HL-60 (cell line): ENCODE measurements around the gene TMEM215.

Experiments used
- DNase-seq, 2 experiments: peaks; one replicate each; pipeline ENCODE4 v3.0.0-alpha.2; 2010 to 2020; ENCODE audit warnings: low read depth in 1 of 2, low spot score in 1 of 2
- H3K27ac ChIP-seq: fragments of 250-450 bp; sonication (Bioruptor Pico); replicated peaks from 2 replicates; pipeline ENCODE4 v1.5.1; 2020; ENCODE audit warnings: mild to moderate bottlenecking, moderate library complexity
- H3K27me3 ChIP-seq: fragments of 250-450 bp; sonication (Bioruptor Pico); 2 replicates; pipeline ENCODE4 v1.5.1; 2021; ENCODE audit warnings: mild to moderate bottlenecking, moderate library complexity; ENCODE audit not compliant: insufficient read depth, poor library complexity, severe bottlenecking
- H3K4me3 ChIP-seq: replicated peaks from 2 replicates; pipeline ENCODE4 v1.5.1; 2011; ENCODE audit warnings: mild to moderate bottlenecking, control low read depth, low read length; ENCODE audit not compliant: insufficient read depth
- CTCF ChIP-seq: IDR thresholded peaks from one replicate; pipeline ENCODE4 v1.5.1; 2011; ENCODE audit warnings: low read length, control low read depth, inconsistent platforms; ENCODE audit not compliant: insufficient read depth
- GABPA ChIP-seq: IDR thresholded peaks from 2 replicates; pipeline ENCODE4 v1.6.1; 2012; ENCODE audit warnings: low read depth
- POLR2AphosphoS5 ChIP-seq: IDR thresholded peaks from 2 replicates; pipeline ENCODE4 v1.6.1; 2012; ENCODE audit warnings: low read depth
- REST ChIP-seq: IDR thresholded peaks from 2 replicates; pipeline ENCODE4 v1.6.1; 2012; ENCODE audit warnings: low read depth; ENCODE audit not compliant: insufficient replicate concordance
- SPI1 ChIP-seq: IDR thresholded peaks from 2 replicates; pipeline ENCODE4 v1.6.1; 2012; ENCODE audit warnings: low read depth, mild to moderate bottlenecking, borderline replicate concordance

The TMEM215 gene

GRCh38 chr9:32738501-32739172 is 44.7 kb upstream of the TMEM215 start:
- no peak for TF ChIP-seq REST
- no peak for TF ChIP-seq CTCF
- no peak for TF ChIP-seq GABPA
- no peak for TF ChIP-seq SPI1
- no peak for TF ChIP-seq POLR2AphosphoS5
- peaks cover 2% of the 10 kb centered on the region for H3K27me3 ChIP-seq
- no peak overlapping the region for H3K27ac ChIP-seq
- DNase-seq, result no peak
- H3K4me3 ChIP-seq, result no peak overlapping the region

- DNase-seq, result no peak
- TF ChIP-seq SPI1, result no peak
- H3K27me3 ChIP-seq, result no peaks in the 10 kb centered on the region
- H3K27ac ChIP-seq, result no peak overlapping the region
- H3K4me3 ChIP-seq, result no peak overlapping the region
Measured at GRCh38 chr9:32741706-32742105, 41.6 kb upstream of the TMEM215 start.

GRCh38 chr9:32742296-32742695 is 41.0 kb upstream of the TMEM215 start:
- no peak for DNase-seq
- Histone ChIP-seq H3K27ac (no peak overlapping the region), H3K27me3 (no peaks in the 10 kb centered on the region), H3K4me3 (no peak overlapping the region)
- TF ChIP-seq CTCF (no peak), REST (no peak), POLR2AphosphoS5 (no peak), SPI1 (no peak), GABPA (no peak)

- Histone ChIP-seq H3K27ac (no peak overlapping the region), H3K27me3 (no peaks in the 10 kb centered on the region), H3K4me3 (no peak overlapping the region)
- TF ChIP-seq GABPA, result no peak
- no peak for TF ChIP-seq CTCF
- TF ChIP-seq REST, result no peak
- no peak for TF ChIP-seq POLR2AphosphoS5
- no peak for TF ChIP-seq SPI1
- no peak for DNase-seq
Measured at GRCh38 chr9:32748013-32748412, 35.3 kb upstream of the TMEM215 start.
